Lung microvascular endothelial cell (primary cell): ENCODE results near the gene STING1. TPM values are rescaled to one million over a fixed set of nuclear protein-coding genes. Genes with fewer than 3 reads are reported as not detected.

Source experiments
- DNase-seq, 2 donors: peaks; one replicate each; pipeline versions ENCODE4 v3.0.0 to v3.0.0-alpha.2; 2010; ENCODE audit warnings: low read depth in 2 of 2
- total RNA-seq: library from RNA; depleted of rRNA; stranded (reverse); fragments of >200 nt; gene quantifications from 2 replicates; pipeline ENCODE4 v1.2.1, GENCODE V29; 2014

STING1 gene
- total RNA-seq, 1 donor from 2014 or later, result 18.7 TPM

DNA sequence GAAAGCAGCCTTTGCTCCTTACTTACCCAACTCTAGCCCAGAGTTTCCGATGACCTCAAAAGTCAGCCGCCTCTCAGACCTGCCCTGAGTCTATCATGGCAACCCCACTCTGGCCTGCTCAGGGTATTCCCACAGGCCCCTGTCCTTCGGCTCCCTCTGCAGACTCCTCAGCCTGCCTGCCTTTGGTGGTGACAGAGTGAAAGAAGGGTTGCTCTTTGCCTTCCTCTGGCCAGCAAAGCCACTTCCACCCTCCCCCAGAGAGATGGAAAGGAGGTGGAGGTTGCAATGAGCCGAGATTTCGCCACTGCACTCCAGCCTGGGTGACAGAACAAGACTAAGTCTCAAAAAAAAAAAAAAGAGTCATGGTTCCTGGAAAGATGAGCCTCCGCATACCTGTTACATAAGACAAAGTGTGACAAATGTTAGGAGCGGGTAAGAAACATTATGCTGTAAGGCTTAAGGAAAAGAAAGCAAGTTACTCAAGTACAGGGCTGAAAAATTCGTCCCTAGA, 14.1 kb downstream of the STING1 start:
- no peak for DNase-seq

DNA sequence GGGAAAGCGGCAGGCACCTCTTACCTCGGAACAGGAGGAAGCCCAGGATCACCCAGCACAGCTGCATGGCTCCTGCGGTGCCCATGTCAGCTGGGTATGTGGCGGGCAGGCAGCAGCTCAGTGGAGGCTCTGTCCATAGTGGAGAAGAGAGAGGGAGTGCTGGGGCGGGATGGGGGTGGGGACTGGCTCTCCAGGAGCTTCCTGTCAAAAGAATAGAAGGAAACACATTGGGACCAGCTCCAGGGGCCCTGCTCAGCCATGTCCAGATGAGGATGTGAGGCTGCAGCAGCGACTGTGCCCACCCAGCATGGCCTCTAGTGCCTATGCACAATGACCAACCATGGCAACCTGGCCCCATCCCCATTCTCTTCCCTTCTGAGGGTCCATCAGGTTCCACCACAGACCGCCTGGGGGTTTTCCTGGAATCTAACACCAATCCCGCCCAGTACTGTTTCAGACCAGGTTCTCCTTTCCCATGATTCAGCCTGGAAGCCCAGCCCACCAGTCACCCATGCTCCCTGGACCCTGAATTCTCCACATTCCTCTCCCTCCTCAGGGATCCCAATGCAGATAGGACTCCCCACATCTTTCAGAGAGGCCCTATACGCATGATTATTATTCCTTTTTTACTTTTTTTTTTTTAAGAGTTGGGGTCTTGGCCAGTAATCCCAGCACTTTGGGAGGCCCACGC, 19.8 kb downstream of the STING1 start, which contains the start of gene ECSCR:
Gene ECSCR (minus strand): TSS at position 158 of the 691 bp plus-strand sequence. CDS start 73 bp downstream, at position 85.
- peak; percentile 85 to 95 for DNase-seq

DNA sequence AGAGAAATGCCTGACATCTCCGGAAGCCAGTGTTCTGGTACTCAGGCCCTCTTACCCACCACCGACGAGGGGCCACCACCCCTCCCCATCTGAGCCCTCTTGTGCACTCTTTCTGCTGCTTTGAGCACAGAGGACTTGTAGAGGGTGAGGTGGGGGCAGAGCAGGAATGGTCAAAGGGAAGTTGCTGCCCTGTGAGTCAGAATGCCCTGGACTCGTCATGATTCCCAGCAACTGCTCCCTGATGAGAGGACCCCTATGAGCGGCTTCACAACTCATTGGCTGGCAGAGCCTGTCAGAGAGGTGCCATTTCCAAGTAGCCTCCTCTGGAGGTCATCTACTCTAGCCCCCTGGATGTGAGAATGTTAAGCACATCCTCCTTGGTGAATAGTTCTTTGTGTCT, 20.9 kb downstream of the STING1 start:
- DNase-seq, result peak; percentile 84 to 87

DNA sequence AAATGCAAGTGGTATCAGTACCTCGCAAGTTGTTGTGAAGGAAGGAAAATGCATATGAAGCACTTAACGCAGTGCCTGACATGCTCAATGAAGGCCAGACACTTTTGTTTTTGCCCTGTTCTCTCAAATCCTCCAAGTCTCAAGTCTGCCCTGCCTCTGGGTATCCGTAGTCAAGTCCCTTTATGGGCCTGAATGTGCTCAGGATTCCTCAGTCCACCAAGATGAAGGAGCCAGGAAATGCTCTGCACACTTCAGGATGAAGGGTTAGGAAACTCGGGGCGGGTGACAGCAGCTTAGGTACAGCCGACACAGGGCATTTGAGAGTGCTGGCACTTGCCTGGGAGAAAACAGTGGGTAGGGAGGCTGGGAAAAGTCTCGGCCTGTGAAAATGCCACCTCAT, 21.4 kb downstream of the STING1 start:
- peak in 1 of 2 donors; percentile 52 for DNase-seq

DNA sequence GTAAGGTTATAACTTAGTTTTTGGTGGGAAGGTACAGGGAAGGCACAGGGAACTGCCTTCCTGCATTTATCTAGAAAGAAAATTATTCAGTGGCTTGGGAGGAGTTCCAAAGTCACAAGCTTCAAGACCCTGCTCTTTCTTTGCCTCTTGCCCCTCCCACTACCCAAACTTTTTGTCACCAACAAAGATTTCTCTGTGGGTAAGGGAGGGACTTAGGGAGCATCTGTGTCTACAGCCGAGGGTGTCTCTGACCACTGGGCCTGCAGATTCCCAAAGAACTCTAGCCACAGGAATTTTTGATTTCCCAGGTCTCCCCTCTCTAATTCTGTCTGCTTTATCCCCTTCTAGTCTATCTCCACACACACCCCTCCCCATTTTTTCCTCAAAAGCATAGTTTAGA, 22.1 kb downstream of the STING1 start:
- DNase-seq, result no peak

DNA sequence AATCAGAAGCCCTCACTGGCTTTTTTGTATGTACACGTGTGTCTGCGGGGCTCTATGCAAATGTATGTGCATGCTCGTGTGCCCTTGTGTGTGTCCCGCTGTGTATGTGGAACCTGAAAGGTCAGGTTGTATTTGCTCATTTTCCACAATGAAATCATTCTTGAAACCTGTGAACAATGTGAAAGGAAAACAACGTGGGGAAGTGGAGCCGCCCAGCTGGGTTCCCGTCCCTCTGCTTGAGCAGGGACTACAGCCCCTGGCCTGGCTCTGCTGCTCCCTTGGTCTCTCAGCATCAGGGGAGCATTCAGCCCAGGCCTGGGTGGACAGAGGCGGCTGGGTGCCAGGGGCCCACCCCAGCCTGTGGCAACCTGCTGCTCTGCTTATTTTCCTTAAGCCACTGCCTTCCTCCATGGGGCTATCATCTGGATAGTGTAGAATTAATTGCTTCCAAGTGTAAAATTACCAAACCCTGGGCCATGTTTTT, 23.1 kb downstream of the STING1 start:
- DNase-seq, result peak; percentile 62 to 87

DNA sequence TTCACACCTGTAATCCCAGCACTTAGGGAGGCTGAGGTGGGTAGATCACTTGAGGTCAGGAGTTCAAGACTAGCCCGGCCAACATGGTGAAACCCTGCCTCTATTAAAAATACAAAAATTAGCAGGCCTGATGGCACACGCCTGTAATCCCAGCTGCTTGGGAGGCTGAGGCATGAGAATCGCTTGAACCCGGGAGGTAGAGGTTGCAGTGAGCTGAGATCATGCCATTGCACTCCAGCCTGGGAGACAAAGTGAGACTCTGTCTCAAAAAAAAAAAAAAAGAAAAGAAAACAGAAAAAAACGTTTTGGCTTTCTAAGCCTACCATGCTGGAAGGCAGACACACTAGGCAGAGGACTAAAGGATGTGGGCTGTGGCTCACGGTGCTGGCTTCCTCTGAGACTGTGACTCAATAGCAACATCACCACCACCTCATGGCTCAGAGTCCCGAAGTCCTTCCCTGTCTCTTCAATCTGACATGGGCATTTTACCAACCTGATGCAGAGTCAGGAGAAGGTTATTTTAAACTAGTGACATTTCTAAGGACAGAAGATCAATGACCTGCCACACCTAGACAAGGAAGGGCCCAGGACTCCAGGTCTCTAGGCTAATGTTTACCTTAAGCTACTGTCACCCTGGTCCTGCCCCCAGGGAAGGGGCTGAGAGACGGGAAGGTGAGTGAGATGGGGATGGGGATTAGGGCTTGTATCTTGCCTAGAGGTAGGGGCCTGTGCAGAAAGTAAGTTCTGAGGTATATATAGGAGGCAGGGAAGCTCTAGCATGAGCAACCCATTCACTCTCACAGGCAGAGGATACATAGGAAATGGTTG, 23.8 kb downstream of the STING1 start:
- peak; percentile 60 to 92 for DNase-seq

DNA sequence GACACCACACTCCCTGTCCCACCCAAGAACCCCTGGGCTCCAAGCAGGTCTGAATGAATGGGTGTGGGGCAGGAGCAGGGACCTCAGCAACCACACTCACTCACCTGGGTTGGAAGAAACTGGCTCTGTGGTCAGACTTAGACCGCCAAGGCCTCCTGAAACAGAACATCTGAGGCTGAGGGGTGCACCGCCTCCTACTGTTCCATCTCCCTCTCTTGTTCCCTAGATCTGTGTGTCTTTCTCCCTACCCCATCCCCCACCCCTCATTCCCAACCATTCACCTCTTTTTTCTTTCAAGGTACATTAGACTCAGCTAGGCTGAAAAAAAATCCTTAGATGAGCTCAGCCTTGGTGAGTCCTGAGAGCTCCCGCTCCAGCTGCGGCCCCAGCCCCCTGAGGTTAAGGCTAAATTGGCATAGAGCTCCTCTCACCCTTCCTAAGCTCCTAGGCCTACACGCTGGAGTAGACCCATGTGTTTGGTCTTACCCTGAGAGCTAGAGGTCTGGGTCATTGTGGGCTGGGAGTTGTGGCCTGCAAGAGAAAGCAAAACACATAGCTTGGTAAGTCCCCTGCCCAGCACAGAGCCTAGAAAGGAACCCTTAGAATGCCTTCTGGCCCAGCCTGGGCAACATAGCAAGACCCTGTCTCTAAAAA, 24.8 kb downstream of the STING1 start:
- DNase-seq, result no peak

DNA sequence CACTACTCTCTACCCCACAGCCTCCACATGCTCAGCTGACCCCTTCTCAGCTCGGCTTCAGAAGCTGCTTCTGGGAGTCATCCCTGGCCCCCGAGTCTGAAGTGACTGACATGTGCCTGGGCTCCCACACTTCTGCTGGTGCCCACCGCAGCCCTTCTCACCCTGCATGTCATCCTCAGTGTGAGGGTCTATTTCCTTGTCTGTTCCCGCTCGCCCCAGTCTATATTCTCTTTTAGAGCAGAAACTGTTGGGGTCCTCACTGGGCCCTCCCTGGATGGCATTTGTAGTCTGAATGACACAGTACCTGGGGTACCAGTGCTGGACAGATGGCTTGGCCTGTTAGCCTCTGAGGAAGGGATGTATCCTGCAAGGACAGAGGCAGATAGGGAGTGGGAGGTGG, 25.3 kb downstream of the STING1 start:
- DNase-seq, result no peak

DNA sequence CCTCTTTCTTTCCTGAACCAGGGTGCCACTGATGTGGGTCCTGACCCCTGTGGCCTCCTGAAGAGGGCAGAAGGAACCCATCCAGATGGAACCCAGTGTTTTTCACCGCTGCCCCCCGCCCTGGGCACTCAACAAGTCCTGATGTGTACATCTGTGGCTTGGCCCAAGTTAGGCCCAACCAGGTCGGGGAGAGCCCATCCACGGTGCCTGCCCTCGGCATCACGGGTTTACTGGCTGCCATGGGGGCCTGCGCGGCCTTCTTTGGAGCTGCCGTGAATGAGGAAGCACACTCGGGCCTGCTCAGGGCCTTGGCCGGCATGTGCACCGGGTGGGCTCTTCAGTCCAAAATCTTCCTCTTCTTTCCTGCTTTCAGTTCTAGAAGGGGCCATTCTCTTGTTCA, 25.8 kb downstream of the STING1 start:
- DNase-seq, result no peak

DNA sequence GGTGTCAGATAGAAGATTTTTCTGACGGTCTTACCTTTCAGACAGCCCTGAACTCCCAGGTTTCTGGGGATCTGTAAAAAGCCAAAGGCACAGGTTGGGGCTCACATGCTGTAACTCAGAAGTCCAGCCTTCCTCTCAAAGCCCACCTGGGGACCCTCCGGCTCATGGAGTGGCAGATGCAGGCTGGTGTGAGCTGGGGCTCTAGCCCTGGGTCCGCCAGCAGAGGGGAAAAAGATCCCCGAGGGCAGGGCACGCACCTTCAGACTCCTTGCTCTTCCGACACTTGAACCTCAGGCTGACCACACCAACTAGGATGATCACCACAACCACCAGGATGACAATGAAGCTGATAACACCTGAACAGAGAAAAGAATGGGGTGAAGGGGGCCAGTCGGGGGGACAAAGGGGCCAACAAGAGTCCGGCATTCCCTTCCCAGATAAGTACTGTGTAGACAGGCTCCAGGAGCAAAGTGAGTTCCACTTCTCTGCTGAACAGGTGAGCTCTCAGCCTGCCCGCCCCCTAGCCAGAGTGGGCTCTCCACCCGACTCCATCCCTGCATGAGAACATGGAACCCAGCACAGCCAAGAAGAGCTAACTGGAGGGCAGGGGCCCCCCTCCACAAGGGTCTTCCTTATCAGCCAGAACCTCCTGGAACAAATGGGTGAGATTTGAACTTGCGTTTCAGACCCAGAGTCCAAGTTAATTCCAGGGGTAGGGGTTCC, 27.8 kb downstream of the STING1 start:
- no peak for DNase-seq

DNA sequence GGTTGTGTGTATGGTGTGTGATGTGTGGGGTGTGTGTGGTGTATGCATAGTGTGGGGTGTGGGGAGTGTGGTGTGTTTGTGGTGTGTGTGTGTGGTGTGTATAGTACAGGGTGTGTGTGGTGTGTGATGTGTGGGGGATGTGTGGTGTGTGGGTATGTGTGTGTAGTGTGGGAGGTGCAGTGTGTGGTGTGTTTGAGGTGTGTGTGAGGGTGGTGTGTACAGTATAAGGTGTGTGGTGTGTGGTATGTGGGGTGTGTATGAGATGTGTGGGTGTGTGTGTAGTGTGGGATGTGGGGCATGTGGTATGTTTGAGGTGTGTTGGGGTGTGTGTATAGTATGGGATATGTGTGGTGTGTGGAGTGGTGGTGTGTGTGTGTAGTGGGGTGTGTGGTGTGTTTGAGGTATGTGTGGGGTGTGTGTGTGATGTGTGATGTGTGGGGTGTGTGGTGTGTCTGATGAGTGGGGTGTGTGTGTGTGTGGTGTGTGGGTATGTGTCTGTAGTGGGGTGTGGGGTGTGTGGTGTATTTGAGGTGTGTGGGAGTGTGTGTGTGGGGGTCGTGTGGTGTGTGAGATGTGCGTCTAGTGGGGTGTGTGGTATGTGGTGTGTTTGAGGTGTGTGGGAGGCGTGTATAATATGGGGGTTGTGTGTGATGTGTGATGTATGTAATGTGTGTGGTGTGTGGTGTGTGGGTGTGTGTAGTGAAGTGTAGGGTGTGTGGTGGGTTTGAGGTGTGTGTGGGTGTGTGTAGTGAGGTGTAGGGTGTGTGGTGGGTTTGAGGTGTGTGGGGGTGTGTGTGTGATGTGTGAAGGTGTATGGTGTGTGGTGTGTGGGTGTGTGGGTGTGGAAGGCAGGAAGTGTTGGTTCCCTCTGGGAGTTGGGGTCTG, 28.6 kb downstream of the STING1 start:
- DNase-seq, result no peak

DNA sequence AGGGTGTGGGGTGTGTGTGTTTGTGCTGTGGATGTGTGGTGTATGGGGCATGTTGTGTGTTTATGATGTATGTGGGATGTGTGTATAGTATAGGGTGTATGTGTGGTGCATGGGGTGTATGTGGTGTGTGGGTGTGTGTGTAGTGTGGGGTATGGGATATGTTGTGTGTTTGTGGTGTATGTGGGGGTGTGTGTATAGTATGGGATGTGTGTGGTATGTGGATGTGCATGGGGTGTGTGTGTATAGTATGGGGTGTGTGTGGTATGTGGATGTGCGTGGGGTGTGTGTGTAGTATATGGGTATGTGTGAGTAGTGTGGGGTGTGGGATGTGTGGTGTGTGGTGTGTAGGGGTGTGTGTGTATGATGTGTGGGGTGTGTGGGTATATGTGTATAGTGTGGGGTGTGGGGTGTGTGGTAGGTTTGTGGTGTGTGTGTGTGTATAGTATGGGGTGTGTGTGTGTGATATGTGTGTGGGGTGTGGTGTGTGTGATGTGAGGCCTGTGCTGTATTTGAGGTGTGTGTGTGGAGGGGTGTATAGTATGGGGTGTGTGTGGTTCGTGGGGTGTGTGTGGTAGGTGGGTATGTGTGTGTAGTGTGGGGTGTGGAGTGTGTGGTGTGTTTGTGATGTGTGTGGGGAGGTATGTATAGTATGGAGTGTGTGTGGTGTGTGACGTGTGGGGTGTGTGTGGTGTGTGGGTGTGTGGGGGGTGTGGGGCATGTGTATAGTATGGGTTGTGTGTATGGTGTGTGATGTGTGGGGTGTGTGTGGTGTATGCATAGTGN, 30.5 kb downstream of the STING1 start:
- no peak for DNase-seq

DNA sequence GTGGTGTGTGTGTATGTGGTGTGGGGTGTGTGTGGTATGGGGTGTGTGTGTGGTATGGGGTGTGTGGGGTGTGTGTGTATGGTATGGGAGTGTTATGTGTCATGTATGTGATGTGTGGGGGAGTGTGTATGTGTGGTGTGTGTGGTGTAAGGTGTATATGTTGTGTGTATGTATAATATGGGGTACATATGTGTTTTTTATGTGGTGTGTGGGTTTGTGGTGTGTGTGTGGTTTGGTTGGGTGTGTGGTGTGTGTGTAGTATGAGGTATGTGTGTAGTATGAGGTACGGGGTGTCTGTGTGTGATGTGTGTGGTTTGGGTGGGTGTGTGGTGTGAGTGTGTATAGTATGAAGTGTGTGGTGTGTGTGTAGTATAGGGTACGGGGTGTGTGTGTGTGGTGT, 31.4 kb downstream of the STING1 start:
- no peak for DNase-seq

DNA sequence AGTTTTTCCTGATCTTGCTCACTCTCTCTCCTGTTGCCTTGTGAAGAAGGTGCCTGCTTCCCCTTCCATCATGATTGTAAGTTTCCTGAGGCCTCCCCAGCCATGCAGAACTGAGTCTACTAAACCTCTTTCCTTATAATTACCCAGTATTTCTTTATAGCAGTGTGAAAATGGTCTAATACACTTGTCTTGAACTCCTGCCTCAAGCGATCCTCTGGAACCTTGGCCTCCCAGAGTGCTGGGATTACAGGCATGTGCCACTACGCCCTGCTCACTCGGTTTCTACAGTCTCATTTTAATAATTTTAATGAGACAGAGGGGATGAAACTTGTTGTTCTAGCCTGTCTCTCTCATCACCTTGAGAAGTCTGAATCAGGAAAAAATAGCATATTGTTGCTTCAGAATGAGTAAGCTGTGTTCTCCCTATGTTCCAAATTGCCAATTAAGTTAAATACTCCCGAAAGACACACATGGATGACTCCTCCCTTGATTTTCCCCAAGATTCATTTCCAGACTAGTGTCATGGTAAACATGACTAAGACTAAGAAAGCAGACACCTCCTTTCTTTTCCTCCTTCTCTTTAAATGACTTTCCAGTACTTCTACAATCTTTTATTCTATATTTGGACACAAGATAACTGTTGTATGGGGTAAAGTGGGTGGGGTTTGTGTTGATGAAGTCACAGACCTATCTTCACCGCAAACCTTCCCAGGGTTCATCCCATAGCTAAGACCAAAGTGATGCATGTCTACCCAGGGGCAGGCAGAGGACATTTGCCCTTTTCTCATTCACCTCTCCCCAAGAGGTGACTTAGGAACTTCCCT, 35.4 kb downstream of the STING1 start:
- no peak for DNase-seq

DNA sequence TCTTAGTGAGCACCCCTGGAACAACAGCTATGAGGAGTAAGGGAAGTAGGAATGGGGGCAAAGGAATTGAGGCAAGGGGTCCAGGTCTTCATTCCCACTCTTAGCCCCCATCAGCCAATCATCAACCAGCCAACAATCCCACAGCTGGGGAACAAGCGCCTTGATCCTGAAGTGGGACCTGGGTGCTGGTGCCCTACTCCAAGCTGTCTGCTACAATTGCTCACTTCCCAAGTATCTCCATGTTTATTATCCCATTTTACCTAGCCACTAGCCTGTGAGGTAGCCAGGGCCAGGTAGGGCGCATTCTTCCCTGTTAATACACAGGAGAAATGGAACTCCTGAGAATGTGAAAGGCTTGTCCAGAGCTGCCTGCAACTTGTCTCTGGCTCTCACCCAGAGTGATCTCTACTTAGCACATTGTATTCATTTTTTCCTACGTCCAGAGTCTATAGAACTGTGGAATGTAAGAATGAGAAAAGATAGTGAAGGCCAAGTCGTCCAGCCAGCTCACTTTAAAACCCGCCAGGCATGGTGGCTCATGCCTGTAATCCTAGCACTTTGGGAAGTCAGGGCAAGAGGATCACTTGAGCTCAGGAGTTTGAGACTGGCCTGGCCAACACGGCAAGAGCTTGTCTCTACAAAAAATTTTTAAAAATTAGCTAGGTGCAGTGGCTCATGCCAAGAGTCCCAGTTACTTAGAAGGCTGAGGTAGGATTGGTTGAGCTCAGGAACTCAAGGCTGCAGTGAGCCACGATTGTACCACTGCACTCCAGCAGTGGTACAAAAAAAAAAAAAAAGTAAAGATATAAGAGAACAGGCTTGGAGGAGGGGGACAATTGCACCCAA, 37.0 kb downstream of the STING1 start:
- no peak for DNase-seq

DNA sequence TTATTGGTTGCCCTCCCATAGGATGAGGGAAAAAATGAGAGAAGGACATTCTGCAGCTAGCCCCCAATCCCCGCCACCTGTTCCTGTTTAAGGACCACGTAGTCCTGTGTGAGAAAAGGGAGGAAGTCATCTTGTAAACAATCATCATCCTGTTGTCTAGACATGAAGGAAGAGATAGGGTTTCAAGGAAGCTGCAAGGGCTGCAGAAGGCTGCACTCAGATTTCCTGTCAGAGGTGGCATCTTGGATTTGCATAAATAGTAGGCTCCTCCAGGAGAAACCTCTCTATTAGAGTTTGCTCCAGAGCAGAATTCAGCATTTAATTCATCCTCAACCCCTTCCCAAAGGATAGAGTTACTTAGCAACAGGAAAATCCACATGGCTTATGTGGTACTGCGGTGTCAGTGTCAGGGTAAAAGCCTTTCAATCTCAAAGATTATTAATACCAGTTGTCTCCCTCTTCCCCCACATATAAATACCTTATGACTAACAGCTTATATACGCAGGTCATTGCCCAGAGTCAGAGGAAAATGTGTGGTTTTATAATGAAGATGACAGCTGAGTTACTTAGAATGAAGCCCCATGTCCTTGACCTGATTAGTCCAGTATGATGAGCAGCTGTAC, 38.6 kb downstream of the STING1 start:
- peak in 1 of 2 donors; percentile 85 for DNase-seq
